Stimulated activated CD8-positive, alpha-beta memory T cell treated with anti-CD3 and anti-CD28 coated beads, Interleukin-4, amount 100 ng/mL, for 24 hours (primary cell): ENCODE measurements around the gene YWHAG.
A peak's percentile ranks its signal among the peaks of the same experiment; 100 is the strongest.
"Not testable (repeated sequence)": the region's sequence is repeated elsewhere in the genome, so short reads cannot be mapped to it uniquely, and the experiment has no call there.

Experiments
- DNase-seq: peaks from one replicate; pipeline ENCODE4 v3.0.0-alpha.2; 2020; ENCODE audit warnings: low read depth

Gene YWHAG

DNA sequence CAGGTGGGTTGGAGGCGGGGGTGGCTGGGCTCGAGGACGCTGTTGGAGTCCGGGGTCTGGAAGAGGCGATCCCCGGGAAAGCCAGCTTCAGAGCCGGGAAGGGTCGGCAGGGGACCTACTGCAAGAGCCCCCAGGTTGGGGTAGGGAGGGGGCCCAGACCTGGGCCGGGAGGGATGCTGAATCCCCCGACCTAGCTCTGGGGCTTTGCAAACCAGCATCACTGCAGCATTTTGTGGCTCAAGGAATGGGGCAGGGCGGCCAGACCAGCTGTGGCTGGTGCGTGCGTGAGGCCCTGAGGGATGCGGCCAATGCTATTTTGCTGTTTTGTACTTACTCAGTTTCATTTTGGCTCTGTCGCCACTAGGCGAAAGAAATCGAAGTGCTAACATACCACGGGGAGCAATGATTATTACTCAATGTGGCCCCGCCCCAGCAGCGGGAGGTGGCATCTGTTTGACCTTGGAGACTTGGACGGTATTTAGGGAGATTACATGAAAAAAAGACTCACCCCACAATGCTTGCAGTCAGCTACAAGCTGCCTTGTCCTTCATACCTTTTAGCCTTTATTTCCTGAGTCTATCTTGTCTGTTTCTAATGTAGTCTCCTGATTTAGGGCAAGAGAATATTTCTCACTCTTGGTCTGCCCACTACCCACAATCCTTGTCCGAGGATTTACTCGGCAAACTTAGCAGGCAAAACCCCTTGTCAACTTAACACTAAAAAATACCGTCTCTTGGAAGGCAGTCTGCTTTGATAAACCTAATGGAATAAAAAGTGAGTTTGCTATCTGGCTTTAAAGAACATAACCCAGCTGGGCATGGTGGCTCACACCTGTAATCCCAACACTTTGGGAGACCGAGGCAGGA, 40.1 kb downstream of the YWHAG start:
- DNase-seq: peak; percentile 50

GRCh38 chr7:76317782-76318487, 40.9 kb downstream of the YWHAG start:
- peak; percentile 94 for DNase-seq

- DNase-seq: no peak
Measured at GRCh38 chr7:76316984-76317781, 41.6 kb downstream of the YWHAG start.

GRCh38 chr7:76315364-76315763, 43.4 kb downstream of the YWHAG start:
- no peak for DNase-seq

GRCh38 chr7:76314740-76315139, 44.1 kb downstream of the YWHAG start:
- not testable (repeated sequence) for DNase-seq

DNA sequence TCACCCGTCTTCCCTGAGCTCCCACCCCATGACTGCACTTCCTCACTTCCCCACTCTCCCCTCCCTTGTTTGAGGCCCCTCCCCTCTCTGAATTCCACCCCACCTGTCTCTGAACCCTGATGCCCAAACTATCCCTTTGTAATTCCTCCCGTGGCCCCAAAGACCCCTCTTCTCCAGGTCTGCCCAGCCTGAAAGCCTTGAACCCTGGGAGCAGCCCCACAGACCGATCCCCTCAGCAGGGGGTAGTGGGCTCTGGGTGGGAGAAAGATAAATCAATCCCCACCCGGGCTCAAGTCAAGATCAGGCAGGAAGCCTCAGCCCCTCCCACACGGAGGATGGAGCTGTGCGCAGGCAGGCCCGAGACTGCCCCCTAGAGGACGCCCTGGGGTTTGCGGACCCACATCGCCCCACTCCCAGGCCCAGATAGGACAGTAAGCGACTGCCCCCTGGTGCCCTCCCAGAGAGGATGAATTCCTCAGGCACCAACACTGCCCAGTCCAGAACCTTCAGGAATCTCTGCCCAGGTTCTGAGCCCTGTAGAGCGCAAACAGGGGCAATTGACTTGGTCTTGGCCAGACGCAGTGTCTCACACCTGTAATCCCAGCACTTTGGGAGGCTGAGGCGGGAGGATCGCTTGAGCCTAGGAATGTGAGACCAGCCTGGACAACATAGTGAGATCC, 44.6 kb downstream of the YWHAG start:
- peak; percentile 94 for DNase-seq

DNA sequence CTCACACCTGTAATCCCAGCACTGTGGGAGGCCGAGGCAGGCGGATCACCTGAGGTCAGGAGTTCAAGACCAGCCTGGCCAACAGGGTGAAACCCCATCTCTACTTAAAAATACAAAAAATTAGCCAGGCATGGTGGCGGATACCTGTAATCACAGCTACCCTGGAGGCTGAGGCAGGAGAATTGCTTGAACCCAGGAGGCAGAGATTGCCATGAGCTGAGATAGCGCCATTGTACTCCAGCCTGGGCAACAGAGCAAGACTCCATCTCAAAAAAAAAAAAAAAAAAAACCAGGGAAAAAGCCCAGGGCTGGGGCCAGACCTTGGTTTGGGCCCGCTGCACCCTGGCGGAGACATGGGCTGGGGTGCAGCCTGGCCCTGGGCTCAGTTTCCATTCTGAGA, 47.0 kb downstream of the YWHAG start:
- DNase-seq: not testable (repeated sequence)

GRCh38 chr7:76310102-76310957, 48.5 kb downstream of the YWHAG start:
- no peak for DNase-seq

- DNase-seq: not testable (repeated sequence)
Measured at GRCh38 chr7:76309341-76310101, 49.3 kb downstream of the YWHAG start.

- not testable (repeated sequence) for DNase-seq
Measured at GRCh38 chr7:76308874-76309273, 49.9 kb downstream of the YWHAG start.

DNA sequence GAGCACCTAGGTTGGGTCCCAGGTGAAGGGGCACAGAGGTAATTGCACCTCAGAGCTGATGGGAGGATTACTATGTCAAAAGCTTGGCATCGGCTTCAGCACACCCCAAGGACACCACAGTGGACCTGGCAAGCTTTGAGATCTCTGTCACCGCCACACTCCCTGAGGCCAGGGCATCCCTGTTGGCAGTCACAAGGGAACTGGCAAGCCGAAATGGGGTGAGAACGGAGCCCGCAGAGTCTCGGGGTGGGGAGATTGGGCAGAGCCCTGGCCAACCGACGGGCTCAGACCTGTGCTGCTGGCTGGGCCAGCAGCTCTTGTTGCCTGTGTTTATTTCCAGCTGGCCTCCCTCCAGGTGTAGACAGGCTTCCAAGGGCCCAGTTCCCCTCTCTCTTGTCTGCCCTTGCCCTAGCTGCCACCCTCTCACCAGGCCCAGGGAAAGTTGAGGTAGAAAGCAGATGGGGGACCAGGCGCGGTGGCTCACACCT, 53.9 kb downstream of the YWHAG start:
- no peak for DNase-seq

DNA sequence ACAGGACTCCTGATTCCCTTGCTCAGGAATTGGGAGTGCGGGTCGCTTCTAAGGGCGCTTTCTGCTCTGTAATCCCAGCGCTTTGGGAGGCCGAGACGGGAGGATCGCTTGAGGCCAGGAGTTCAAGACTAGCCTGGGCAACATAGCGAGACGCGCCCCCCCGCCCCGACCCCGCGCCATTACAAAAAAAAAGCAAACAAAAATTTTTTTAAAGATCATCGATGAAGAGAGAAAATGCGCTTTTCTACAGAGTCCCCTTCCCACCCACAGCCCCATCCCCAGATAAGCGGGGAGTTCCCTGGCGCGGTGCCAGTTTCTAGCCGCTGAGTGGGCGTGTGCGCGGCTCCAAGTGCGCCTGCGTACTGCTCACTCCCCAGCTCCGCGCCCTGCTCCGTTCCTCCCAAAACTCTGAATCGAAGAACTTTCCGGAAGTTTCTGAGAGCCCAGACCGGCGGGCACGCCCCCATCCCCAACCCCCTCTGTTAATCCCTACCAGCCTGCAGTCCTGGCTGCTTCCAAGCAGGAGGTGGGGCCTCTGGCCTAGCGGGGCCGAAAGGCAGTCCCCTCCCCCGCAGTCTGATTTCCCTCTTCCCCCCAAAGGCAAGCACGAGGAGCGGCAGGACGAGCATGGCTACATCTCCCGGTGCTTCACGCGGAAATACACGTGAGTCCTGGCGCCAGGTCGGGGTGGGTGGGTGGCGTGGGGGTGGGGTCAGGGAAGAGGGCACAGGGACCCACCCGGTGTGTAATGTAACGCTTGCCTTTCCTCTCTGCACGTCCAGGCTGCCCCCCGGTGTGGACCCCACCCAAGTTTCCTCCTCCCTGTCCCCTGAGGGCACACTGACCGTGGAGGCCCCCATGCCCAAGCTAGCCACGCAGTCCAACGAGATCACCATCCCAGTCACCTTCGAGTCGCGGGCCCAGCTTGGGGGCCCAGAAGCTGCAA, 55.3 kb downstream of the YWHAG start:
- peak; percentile 60 for DNase-seq

DNA sequence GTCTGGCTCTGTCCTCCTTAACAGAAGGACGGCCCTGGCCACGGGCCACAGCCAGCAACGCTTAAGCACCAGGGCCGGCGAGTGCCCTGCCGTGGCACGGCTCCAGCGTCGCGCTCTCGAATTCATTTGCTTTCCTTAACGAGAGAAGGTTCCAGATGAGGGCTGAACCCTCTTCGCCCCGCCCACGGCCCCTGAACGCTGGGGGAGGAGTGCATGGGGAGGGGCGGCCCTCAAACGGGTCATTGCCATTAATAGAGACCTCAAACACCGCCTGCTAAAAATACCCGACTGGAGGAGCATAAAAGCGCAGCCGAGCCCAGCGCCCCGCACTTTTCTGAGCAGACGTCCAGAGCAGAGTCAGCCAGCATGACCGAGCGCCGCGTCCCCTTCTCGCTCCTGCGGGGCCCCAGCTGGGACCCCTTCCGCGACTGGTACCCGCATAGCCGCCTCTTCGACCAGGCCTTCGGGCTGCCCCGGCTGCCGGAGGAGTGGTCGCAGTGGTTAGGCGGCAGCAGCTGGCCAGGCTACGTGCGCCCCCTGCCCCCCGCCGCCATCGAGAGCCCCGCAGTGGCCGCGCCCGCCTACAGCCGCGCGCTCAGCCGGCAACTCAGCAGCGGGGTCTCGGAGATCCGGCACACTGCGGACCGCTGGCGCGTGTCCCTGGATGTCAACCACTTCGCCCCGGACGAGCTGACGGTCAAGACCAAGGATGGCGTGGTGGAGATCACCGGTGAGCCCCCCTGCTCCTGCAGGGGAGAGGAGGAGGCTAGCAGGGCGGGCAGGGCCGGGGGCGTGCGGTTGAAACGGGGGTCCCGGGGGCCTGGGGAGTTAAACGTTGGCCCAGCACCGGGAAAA, 56.2 kb downstream of the YWHAG start, which contains the start of gene HSPB1:
TSS of gene HSPB1 (plus strand) at position 327 of the 855 bp plus-strand sequence. CDS start at position 367, 40 bp downstream.
- DNase-seq: no peak

- no peak for DNase-seq
Measured at GRCh38 chr7:76301000-76301399, 57.8 kb downstream of the YWHAG start.

GRCh38 chr7:76300166-76300731, 58.5 kb downstream of the YWHAG start:
- DNase-seq: no peak

DNA sequence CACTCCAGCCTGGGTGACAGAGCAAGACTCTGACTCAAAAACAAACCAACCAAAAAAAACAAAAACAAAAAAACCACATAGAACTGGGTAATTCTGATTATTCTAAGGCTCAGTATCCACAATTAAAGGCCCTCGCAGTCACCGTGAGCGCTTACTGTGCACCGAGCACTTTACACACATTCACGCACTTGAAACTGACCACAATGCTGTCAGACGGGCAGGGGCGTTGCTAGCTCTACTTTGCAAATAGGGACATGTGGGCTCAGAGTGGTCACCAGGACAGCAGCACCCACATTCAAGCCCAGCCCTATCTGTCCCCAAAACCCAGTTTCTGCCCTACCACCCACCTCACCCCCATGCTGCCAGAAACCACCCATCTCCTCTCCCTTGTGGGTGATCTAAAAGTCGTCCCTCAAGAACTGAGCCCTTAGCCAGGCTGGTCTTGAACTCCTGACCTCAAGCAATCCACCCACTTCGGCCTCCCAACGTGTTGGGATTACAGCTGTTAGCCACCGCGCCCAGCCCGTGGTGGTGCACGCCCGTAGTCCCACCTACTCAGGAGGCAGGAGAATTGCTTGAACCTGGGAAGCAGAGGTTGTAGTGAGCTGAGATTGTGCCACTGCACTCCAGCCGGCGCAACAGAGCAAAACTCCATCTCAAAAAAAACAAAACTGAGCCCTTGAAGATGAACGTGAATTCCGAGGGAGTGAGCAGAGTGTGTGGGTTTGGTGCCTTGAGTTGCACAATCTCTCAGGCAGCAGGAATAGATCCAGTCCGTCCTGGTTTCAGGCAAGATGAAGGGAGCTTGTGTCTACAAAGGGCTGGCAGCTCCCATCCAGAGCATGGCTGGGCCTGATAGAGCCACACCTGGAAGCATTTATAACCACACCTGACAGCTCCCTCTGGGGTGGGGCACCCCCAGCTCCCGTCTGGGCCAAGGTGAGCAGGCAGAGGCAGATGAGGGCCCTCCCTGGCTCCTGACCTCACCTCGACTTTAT, 61.7 kb downstream of the YWHAG start:
- no peak for DNase-seq
